Tibial artery (tissue), 4 donors: ENCODE measurements around the gene TFDP1.
"Not testable (repeated sequence)": the region's sequence is repeated elsewhere in the genome, so short reads cannot be mapped to it uniquely, and the experiment has no call there.

Experiments
- DNase-seq, 2 donors: peaks; one replicate each; pipeline ENCODE4 v3.0.0-alpha.2; 2019
- H3K27ac ChIP-seq, 2 donors: fragments of 200-600 bp; sonication (generic) in 1 of 2; 1 replicate in 1 of 2; 2 replicates in 1 of 2; pipeline ENCODE4 v1.5.1; 2018 to 2019; ENCODE audit warnings: mild to moderate bottlenecking in 1 of 2
- H3K27me3 ChIP-seq, 2 donors: fragments of 200-600 bp; sonication (generic) in 1 of 2; one replicate each; pipeline versions ENCODE4 v1.5.1 to v1.6.0; 2016 to 2019
- H3K36me3 ChIP-seq, 3 donors: fragments of 200-600 bp; sonication (generic) in 2 of 3; one replicate each; pipeline ENCODE4 v1.5.1; 2016 to 2019; ENCODE audit warnings: mild to moderate bottlenecking in 2 of 3
- H3K4me1 ChIP-seq, 4 donors: fragments of 200-600 bp; sonication (generic) in 2 of 4; 1 replicate in 3 of 4; 2 replicates in 1 of 4; pipeline ENCODE4 v1.5.1; 2016 to 2019
- H3K4me3 ChIP-seq, 2 donors: fragments of 200-600 bp; sonication (generic) in 1 of 2; 1 replicate in 1 of 2; 2 replicates in 1 of 2; pipeline ENCODE4 v1.5.1; 2018 to 2019; ENCODE audit warnings: mild to moderate bottlenecking in 2 of 2
- H3K9me3 ChIP-seq, 3 donors: fragments of 200-600 bp; sonication (generic) in 1 of 3; one replicate each; pipeline ENCODE4 v1.5.1; 2016 to 2019
- CTCF ChIP-seq, 2 experiments: fragments of 200-600 bp in 1 of 2; fragments of 450-650 bp in 1 of 2; IDR thresholded peaks; one replicate each; pipeline ENCODE4 v1.5.1; 2017 to 2019; ENCODE audit warnings: antibody characterized with exemption in 2 of 2, mild to moderate bottlenecking in 1 of 2, moderate library complexity in 1 of 2
- intact Hi-C: fragments of 100-400 bp; cut with DNase I; formaldehyde crosslinking; loops from one replicate; pipeline ENCODE4 v1.15.0; 2023; ENCODE audit warnings: low total_unique reads

Gene TFDP1

GRCh38 chr13:113560645-113561416 is 23.7 kb upstream of the TFDP1 start:
- no peaks in the 10 kb centered on the region for H3K9me3 ChIP-seq
- H3K4me3 ChIP-seq = no peak overlapping the region
- no peaks in the 10 kb centered on the region for H3K36me3 ChIP-seq
- intact Hi-C loops = no loop called here
- no peak for DNase-seq
- H3K27me3 ChIP-seq = no peaks in the 10 kb centered on the region
- TF ChIP-seq CTCF (IDR thresholded peaks at IDR 0.05) = no peak
- H3K4me1 ChIP-seq = peaks cover 0 to 5% (median 0%) of the 10 kb centered on the region in 4 donors
- no peak overlapping the region for H3K27ac ChIP-seq

- no peaks in the 10 kb centered on the region for H3K36me3 ChIP-seq
- H3K27ac ChIP-seq = no peak overlapping the region
- H3K9me3 ChIP-seq = no peaks in the 10 kb centered on the region
- intact Hi-C loops = no loop called here
- H3K4me3 ChIP-seq = no peak overlapping the region
- TF ChIP-seq CTCF (IDR thresholded peaks at IDR 0.05) = no peak
- no peaks in the 10 kb centered on the region for H3K27me3 ChIP-seq
- no peak for DNase-seq
- peaks cover 0 to 5% (median 0%) of the 10 kb centered on the region in 4 donors for H3K4me1 ChIP-seq
Observed at GRCh38 chr13:113561417-113562084, 23.0 kb upstream of the TFDP1 start.

- no peaks in the 10 kb centered on the region for H3K36me3 ChIP-seq
Observed at GRCh38 chr13:113562085-113562749, 22.3 kb upstream of the TFDP1 start.

GRCh38 chr13:113562844-113563243 is 21.7 kb upstream of the TFDP1 start:
- Histone ChIP-seq H3K27ac (no peak overlapping the region), H3K4me3 (no peak overlapping the region), H3K27me3 (no peaks in the 10 kb centered on the region), H3K9me3 (no peaks in the 10 kb centered on the region), H3K36me3 (no peaks in the 10 kb centered on the region), H3K4me1 (peaks cover 0 to 5% (median 0%) of the 10 kb centered on the region in 4 donors)
- intact Hi-C loops = no loop called here
- no peak for DNase-seq
- no peak for TF ChIP-seq CTCF (IDR thresholded peaks at IDR 0.05)

More at GRCh38 chr13:113562085-113562749, 22.3 kb upstream of the TFDP1 start:
- DNase-seq = peak in 1 of 2 donors; percentile 70
- no peak overlapping the region for H3K4me3 ChIP-seq
- peaks cover 0 to 5% (median 0%) of the 10 kb centered on the region in 4 donors for H3K4me1 ChIP-seq
- TF ChIP-seq CTCF (IDR thresholded peaks at IDR 0.05) = peak; percentile 39 to 50
- H3K9me3 ChIP-seq = no peaks in the 10 kb centered on the region
- no peaks in the 10 kb centered on the region for H3K27me3 ChIP-seq
- no peak overlapping the region for H3K27ac ChIP-seq
- intact Hi-C loops = no loop called here

- H3K4me1 ChIP-seq, DNase-seq, H3K36me3 ChIP-seq, H3K9me3 ChIP-seq, intact Hi-C loops, H3K27me3 ChIP-seq, H3K27ac ChIP-seq, H3K4me3 ChIP-seq: not testable (repeated sequence)
Observed at GRCh38 chr13:113563511-113563910, 21.0 kb upstream of the TFDP1 start.
